IPS-NIHi7 (cell line): Measurements from ENCODE around the gene TMEM37.

Experiments
- DNase-seq: peaks from one replicate; pipeline ENCODE4 v3.0.0; 2012; ENCODE audit warnings: mixed read lengths; ENCODE audit errors: extremely low spot score

Gene TMEM37

GRCh38 chr2:119455066-119455718, 23.5 kb downstream of the TMEM37 start:
- no peak for DNase-seq

DNA sequence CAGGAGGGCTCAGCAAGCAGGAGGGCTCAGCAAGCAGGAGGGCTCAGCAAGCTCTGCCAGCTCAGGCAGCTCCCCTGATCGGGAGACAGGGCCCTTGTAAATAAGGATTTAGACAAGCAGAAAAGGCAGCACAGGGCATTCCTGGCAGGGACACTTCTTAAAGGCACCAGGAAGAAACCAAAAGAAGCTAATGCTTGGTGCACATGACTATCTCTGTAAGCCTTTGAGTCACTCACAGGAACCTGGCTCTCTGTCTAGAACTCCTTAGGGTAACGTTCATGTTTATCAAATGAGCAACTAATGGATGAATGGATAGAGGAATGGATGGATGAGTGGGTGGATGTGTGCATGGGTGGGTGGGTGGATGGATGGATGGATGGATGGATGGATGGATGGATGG, 28.4 kb downstream of the TMEM37 start:
- DNase-seq = no peak

GRCh38 chr2:119461811-119462210, 30.2 kb downstream of the TMEM37 start:
- no peak for DNase-seq

DNA sequence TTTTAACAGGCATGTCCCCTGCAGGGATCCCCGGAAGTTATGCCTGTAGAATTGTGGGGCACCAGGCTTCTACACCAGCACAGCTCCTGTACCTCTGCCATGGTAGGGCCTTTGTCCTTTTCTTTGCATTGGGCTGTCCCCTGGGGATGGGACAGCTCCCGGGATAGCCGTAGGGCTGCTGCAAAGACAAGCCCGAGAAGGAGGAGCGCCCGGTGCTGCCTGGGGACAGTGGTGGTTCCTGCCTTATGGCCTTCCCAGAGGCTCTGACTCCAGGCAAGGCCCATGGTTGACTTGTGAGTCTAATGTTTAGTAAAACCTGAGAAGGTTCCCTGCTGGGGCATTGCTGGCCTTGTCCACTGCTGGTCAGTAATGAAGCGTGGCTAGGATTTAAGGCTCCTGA, 30.9 kb downstream of the TMEM37 start:
- no peak for DNase-seq

DNA sequence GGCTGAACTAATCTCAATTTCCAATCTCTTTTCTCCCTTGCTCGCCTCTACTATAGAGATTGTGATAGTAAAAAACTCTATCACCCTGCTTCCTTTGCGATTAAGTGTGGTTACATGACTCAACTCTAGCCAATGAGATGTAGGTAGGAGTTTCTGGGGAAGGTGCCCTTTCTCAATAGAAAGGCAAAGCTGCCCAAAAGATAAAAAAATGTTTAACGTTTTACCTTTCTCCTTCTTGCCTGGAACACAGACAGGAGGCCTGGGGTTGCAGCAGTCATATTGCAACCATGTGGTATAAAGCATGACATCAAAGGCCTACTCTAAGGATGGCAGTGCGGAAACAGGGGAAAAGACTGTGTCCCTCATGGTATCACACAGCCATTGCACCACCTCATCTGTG, 31.5 kb downstream of the TMEM37 start:
- DNase-seq = no peak

- no peak for DNase-seq
Observed at GRCh38 chr2:119463990-119464389, 32.3 kb downstream of the TMEM37 start.

GRCh38 chr2:119464981-119465380, 33.3 kb downstream of the TMEM37 start:
- DNase-seq = no peak

DNA sequence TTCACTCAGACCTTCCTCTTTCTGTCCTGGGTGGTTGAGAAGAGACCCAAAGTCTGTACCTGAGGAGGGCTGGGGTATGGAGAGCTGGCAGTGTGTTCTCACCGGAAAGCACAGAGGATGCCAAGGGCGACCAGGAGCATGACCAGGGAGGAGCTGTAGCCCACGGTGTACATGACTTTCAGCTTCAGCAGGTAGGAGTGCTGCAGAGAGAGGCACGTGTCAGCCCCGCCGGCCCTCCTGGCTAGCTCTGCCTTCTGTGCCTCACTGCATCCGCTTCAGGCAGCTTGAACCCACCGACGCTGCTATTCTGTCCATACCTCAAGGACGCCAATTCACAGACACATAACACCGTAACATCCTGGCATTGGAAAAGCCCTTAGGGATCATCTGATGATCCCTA, 34.0 kb downstream of the TMEM37 start:
- DNase-seq = no peak

GRCh38 chr2:119466373-119466772, 34.7 kb downstream of the TMEM37 start:
- DNase-seq = no peak

GRCh38 chr2:119468154-119468955, 36.7 kb downstream of the TMEM37 start:
- no peak for DNase-seq

- no peak for DNase-seq
Observed at GRCh38 chr2:119469131-119469530, 37.5 kb downstream of the TMEM37 start.

DNA sequence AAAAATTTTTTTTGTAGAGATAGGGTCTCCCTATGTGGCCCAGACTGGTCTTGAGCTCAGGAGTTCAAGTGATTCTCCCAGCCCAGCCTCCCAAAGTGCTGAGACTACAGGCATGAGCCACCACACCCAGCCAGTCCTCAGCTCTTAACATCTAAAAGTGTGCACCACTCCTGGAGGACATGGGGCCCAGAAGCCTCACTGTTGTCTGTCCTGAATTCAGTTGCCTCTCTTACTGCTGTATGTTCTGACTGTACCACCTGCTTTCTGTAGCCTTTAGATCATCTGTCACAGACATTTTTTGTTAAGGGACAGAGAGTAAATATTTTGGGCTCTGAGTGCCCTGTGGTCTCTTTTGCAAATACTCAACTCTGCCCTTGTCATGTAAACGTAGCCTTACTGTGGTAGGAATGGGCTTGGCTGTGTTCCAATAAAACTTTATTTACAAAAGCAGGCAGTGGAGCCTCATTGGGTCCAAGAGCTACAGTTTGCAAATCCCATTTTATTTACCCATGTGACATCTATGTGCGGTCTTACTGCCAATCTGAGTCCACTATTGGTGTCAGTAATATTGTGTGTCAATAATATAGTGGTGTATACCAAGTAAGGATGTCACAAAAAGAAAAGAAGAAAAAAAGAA, 38.1 kb downstream of the TMEM37 start:
- no peak for DNase-seq

DNA sequence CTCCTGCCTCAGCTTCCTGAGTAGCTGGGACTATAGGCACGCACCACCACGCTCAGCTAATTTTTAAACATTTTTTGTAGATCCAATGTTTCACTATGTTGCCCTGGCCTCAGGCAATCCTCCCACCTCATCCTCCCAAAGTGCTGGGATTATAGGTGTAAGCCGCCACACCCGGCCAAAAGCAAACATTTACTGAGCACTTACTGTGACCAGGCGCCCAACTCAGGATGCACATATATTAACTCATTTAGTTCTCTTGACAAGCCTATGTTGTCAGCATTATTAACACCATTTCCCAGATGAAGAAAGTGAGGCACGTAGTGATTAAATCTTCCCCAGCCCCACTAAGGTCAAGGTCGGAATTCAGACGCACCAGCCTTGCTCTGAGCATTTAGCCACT, 41.1 kb downstream of the TMEM37 start:
- DNase-seq = no peak

- no peak for DNase-seq
Observed at GRCh38 chr2:119473621-119474370, 42.1 kb downstream of the TMEM37 start.

DNA sequence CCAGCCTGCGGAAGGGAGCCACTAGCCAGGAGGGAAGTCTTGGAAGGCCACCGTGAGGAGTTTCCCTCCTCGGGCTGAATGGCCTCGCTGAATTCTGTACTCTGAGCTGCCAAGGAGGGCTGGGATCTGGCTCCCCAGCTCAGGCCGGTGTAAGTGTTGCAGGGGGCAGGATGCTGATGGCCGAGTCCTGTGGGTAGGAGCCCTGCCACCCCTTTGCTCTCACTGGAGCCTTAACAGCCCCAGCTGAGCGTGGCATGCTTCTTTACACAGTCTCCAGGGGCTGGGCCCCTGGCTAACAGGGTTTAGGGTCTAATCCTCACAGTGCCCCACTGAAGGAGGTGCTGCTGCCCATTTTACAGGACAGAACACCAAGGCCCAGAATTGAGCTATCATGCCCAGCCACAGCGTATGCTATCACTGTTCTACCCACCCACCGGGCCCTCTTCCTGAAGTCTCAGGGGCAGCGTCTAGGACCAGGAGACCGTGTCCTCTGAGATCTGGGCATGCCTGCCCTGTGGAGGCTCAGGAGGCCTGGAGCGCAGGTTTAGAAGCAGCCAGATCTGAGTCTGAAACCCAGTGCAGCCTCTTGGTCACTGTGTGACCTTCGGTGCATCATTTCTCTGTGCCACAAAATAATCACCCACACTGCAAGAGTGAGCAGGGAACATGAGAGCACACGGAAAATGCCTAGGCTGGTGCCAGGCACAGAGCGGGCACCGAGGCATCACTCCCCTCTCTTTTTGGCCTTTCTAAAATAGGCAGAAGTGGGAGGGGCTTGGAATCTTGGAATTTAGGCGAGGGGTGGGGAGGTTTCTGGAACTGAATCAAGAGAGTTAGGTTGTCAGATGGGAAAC, 42.9 kb downstream of the TMEM37 start:
- DNase-seq = no peak

DNA sequence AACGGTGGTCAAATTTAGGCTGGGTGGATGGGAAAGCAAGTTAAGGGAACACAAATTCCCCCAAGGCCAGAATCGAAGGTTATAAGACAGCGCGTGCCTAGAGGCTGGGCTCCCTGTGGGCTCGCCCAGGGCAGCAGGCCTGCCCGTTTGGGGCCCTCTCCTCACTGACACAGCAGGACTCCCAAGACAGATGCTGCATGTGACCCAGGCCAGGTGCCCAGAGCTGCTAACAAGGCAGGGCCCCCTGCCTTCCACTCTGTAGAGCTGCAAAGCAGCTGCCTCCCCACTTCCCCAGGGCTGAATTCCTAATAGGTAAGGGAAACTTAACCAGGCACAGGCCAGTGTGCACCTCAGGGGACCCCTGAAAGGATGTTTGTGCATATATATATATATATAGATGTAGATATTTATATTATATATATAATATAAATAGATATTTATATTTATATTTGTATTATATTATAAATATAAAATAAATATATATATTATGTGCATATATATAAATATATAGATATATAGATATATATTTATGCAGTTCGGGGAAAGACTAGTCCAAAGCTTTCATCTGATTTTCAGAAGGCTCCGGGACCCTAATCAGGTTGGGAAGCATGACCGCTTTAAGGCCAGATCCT, 43.7 kb downstream of the TMEM37 start:
- peak; percentile 67 for DNase-seq

DNA sequence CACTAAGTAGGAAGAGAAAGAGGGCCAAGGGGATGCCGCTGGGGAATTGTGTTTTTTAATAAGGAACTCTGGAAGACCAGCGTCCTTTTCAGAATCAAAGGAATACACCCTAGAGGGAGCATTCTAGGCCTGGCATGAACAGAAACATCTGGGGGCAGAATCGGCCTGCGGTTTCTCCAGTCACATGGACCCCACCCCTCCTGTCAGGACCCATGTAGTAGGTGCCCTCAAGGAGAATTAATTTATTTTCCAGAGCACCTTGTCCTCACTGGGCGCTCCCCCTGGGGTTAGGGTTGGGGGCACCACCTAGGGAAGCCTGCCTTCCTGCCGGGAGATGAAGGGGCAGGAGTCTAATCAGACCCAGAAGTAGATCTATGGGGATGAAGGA, 44.2 kb downstream of the TMEM37 start:
- DNase-seq = no peak

- DNase-seq = peak; percentile 92
Observed at GRCh38 chr2:119476301-119477112, 44.9 kb downstream of the TMEM37 start.

- DNase-seq = no peak
Observed at GRCh38 chr2:119477113-119477505, 45.5 kb downstream of the TMEM37 start.
